HCT116 (cell line): Measurements from ENCODE around the gene CEND1. TPM values are rescaled to one million over a fixed set of nuclear protein-coding genes. Genes with fewer than 3 reads are reported as not detected.

Experiments
- ATAC-seq: fragments of 200-7000 bp; cut with Tn5 transposase; 2 replicates; pipeline ENCODE4 v1.9.1; 2020; ENCODE audit warnings: mild to moderate bottlenecking, moderate library complexity
- BruUV-seq: library from RNA; stranded (reverse); fragments of 400-500 nt; replicated peaks from 2 replicates; lab custom pipeline; 2021; lab: Mats Ljungman, UMichigan
- CTCF ChIA-PET: fragments of 300-600 bp; sonication (Branson Sonifier 250); formaldehyde crosslinking; loops from one replicate; lab custom pipeline; 2021; ENCODE audit warnings: antibody characterized with exemption; lab: Charles Lee
- POLR2A ChIA-PET: fragments of 300-600, 350-600 bp; sonication (Branson Sonifier 250); formaldehyde crosslinking; loops from one replicate; lab custom pipeline; 2021; ENCODE audit warnings: antibody characterized with exemption; lab: Charles Lee
- RAD21 ChIA-PET, 2 experiments: fragments of 300-600 bp; sonication (Branson Sonifier 250); formaldehyde crosslinking; loops; one replicate each; lab custom pipeline; 2023; ENCODE audit warnings: low total read pairs in 2 of 2; ENCODE audit not compliant: uncharacterized antibody in 2 of 2, unreplicated experiment in 2 of 2, low non-redundant PET in 1 of 2; lab: Charles Lee
- DNase-seq: peaks from one replicate; pipeline ENCODE4 v3.0.0-alpha.2; 2010; ENCODE audit warnings: low read depth, low spot score
- H2AFZ ChIP-seq: fragments of 200-600 bp; shearing (Covaris generic), sonication (generic); 2 replicates; pipeline ENCODE4 v1.6.1; 2017; ENCODE audit warnings: low read depth, mixed run types, mixed read lengths, antibody characterized with exemption, low read length; ENCODE audit not compliant: poor library complexity, severe bottlenecking
- H3K27ac ChIP-seq: 2 replicates; pipeline ENCODE4 v1.5.1; 2012; ENCODE audit warnings: low read depth, low read length
- H3K27me3 ChIP-seq: fragments of 200-600 bp; sonication (generic); 2 replicates; pipeline ENCODE4 v1.6.1; 2016; ENCODE audit warnings: mixed run types, low read length, mixed read lengths; ENCODE audit not compliant: insufficient read depth
- H3K36me3 ChIP-seq, 2 experiments: fragments of 200-500 bp in 1 of 2; fragments of 200-600 bp in 1 of 2; sonication (Bioruptor generic) in 1 of 2; sonication (generic) in 1 of 2; 2 replicates each; pipeline versions ENCODE4 v1.5.1 to v1.6.1; 2014 to 2016; ENCODE audit warnings: low read length in 2 of 2, inconsistent platforms in 1 of 2, mixed read lengths in 1 of 2, mixed run types in 1 of 2; ENCODE audit not compliant: insufficient read depth in 2 of 2, control insufficient read depth in 1 of 2
- H3K4me1 ChIP-seq, 2 experiments: fragments of 200-600 bp in 1 of 2; sonication (generic) in 1 of 2; 2 replicates each; pipeline versions ENCODE4 v1.5.1 to v1.6.1; 2012 to 2017; ENCODE audit warnings: low read length in 2 of 2, inconsistent platforms in 1 of 2, mild to moderate bottlenecking in 1 of 2, mixed read lengths in 1 of 2, mixed run types in 1 of 2, moderate library complexity in 1 of 2; ENCODE audit not compliant: insufficient read depth in 2 of 2, control insufficient read depth in 1 of 2
- H3K4me2 ChIP-seq: fragments of 200-600 bp; sonication (generic); 2 replicates; pipeline ENCODE4 v1.6.1; 2017; ENCODE audit warnings: mixed run types, low read length, mixed read lengths
- H3K4me3 ChIP-seq, 2 experiments: fragments of 200-600 bp in 1 of 2; sonication (generic) in 1 of 2; replicated peaks in 1 of 2; 2 replicates each; pipeline ENCODE4 v1.5.1; 2011 to 2016; ENCODE audit warnings: low read length in 2 of 2, control low read depth in 1 of 2, low read depth in 1 of 2, mild to moderate bottlenecking in 1 of 2, mixed read lengths in 1 of 2, mixed run types in 1 of 2
- H3K79me2 ChIP-seq: fragments of 200-600 bp; sonication (generic); 2 replicates; pipeline ENCODE4 v1.6.1; 2017; ENCODE audit warnings: mild to moderate bottlenecking, mixed run types, low read length, moderate library complexity, mixed read lengths; ENCODE audit not compliant: insufficient read depth
- H3K9ac ChIP-seq: fragments of 200-600 bp; sonication (generic); 2 replicates; pipeline ENCODE4 v1.6.1; 2016; ENCODE audit warnings: low read length, mixed read lengths
- H3K9me2 ChIP-seq: fragments of 200-600 bp; sonication (generic), shearing (Covaris generic); 2 replicates; pipeline ENCODE4 v1.6.1; 2017; ENCODE audit warnings: mixed run types, mild to moderate bottlenecking, moderate library complexity; ENCODE audit not compliant: insufficient read depth
- H3K9me3 ChIP-seq, 2 experiments: fragments of 200-500 bp in 1 of 2; fragments of 200-600 bp in 1 of 2; sonication (Bioruptor generic) in 1 of 2; sonication (generic) in 1 of 2; 2 replicates each; pipeline ENCODE4 v1.6.1; 2014 to 2017; ENCODE audit warnings: low read length in 2 of 2, mixed read lengths in 2 of 2, inconsistent platforms in 1 of 2, low read depth in 1 of 2, mild to moderate bottlenecking in 1 of 2, mixed run types in 1 of 2, moderate library complexity in 1 of 2; ENCODE audit not compliant: control insufficient read depth in 1 of 2, insufficient read depth in 1 of 2
- H4K20me1 ChIP-seq: fragments of 200-600 bp; sonication (generic), shearing (Covaris generic); 2 replicates; pipeline ENCODE4 v1.6.1; 2017; ENCODE audit warnings: mixed run types, mild to moderate bottlenecking, moderate library complexity; ENCODE audit not compliant: insufficient read depth
- CBX3 ChIP-seq: IDR thresholded peaks from 2 replicates; pipeline ENCODE4 v1.6.1; 2012; ENCODE audit warnings: low read depth
- CEBPB ChIP-seq: IDR thresholded peaks from 2 replicates; pipeline ENCODE4 v1.6.1; 2012; ENCODE audit warnings: low read depth
- CTCF ChIP-seq, 3 experiments: fragments of 200-600 bp in 1 of 3; sonication (generic) in 1 of 3; IDR thresholded peaks in 2 of 3; conservative IDR thresholded peaks in 1 of 3; 2 replicates each; pipeline ENCODE4 v1.5.1; 2012 to 2017; ENCODE audit warnings: low read depth in 2 of 3, low read length in 2 of 3, antibody characterized with exemption in 1 of 3, borderline replicate concordance in 1 of 3, control low read depth in 1 of 3, mild to moderate bottlenecking in 1 of 3, mixed read lengths in 1 of 3, mixed run types in 1 of 3, moderate library complexity in 1 of 3; ENCODE audit not compliant: insufficient read depth in 1 of 3
- EGR1 ChIP-seq: IDR thresholded peaks from 2 replicates; pipeline ENCODE4 v1.6.1; 2012; ENCODE audit warnings: low read depth
- ELF1 ChIP-seq: IDR thresholded peaks from 2 replicates; pipeline ENCODE4 v1.6.1; 2012; ENCODE audit warnings: low read depth, borderline replicate concordance
- EZH2 ChIP-seq: fragments of 200-600 bp; sonication (generic); IDR thresholded peaks from 2 replicates; pipeline ENCODE4 v1.6.1; 2017; ENCODE audit warnings: antibody characterized with exemption, mixed run types
- EZH2phosphoT487 ChIP-seq: fragments of 200-600 bp; IDR thresholded peaks from 2 replicates; pipeline ENCODE4 v1.6.1; 2018; ENCODE audit warnings: antibody characterized with exemption, borderline replicate concordance
- JUND ChIP-seq: IDR thresholded peaks from 2 replicates; pipeline ENCODE4 v1.6.1; 2012
- MAX ChIP-seq: IDR thresholded peaks from 2 replicates; pipeline ENCODE4 v1.6.1; 2012
- POLR2A ChIP-seq: IDR thresholded peaks from 2 replicates; pipeline ENCODE4 v1.7.0; 2011; ENCODE audit warnings: borderline replicate concordance; ENCODE audit not compliant: insufficient read depth, insufficient read length; ENCODE audit errors: extremely low read depth
- REST ChIP-seq: IDR thresholded peaks from 2 replicates; pipeline ENCODE4 v1.6.1; 2012; ENCODE audit warnings: low read depth
- SP1 ChIP-seq: IDR thresholded peaks from 2 replicates; pipeline ENCODE4 v1.6.1; 2012; ENCODE audit warnings: low read depth
- SRF ChIP-seq: IDR thresholded peaks from 2 replicates; pipeline ENCODE4 v1.6.1; 2012; ENCODE audit warnings: low read depth
- TCF7L2 ChIP-seq: IDR thresholded peaks from 2 replicates; pipeline ENCODE4 v1.7.0; 2011; ENCODE audit warnings: borderline replicate concordance, inconsistent platforms; ENCODE audit not compliant: insufficient read depth, insufficient read length; ENCODE audit errors: extremely low read depth
- ZBTB33 ChIP-seq: IDR thresholded peaks from 2 replicates; pipeline ENCODE4 v1.6.1; 2011; ENCODE audit warnings: mild to moderate bottlenecking, low read length, moderate library complexity; ENCODE audit not compliant: insufficient replicate concordance; ENCODE audit errors: extremely low read depth
- intact Hi-C: fragments of 100-400 bp; cut with micrococcal nuclease; formaldehyde crosslinking; loops from 2 replicates; pipeline ENCODE4 v1.10.0; 2022
- total RNA-seq: library from RNA; stranded (reverse); gene quantifications from one replicate; pipeline ENCODE4 v1.2.1, GENCODE V29; 2021; ENCODE audit not compliant: unreplicated experiment

The CEND1 gene
- total RNA-seq, 1 experiment from 2014 or later: 0.27 TPM

- intact Hi-C loops: no loop called here
- ATAC-seq: no peak
- Histone ChIP-seq H3K9me3 (no peaks in the 10 kb centered on the region), H3K79me2 (peaks cover 77% of the 10 kb centered on the region), H3K9ac (no peak overlapping the region), H3K4me2 (no peak overlapping the region), H3K27me3 (no peaks in the 10 kb centered on the region), H4K20me1 (no peaks in the 10 kb centered on the region), H3K4me1 (peaks cover 12 to 26% of the 10 kb centered on the region in 2 experiments), H3K36me3 (peaks cover 19 to 41% of the 10 kb centered on the region in 2 experiments; a peak in 3 of 4 replicates), H3K27ac (no peak overlapping the region; the same call in 1 of the 2 replicates), H3K4me3 (no peak overlapping the region), H2AFZ (no peak overlapping the region), H3K9me2 (no peaks in the 10 kb centered on the region)
- ChIA-PET RAD21 (no interaction called here), POLR2A (no interaction called here), CTCF (no interaction called here)
- DNase-seq: no peak
- TF ChIP-seq JUND (no peak), TCF7L2 (no peak), SRF (no peak), EGR1 (no peak), EZH2 (no peak), SP1 (no peak), REST (no peak), EZH2phosphoT487 (no peak), ZBTB33 (no peak), CTCF (IDR thresholded peaks at IDR 0.05 in 2 of 3, conservative IDR thresholded peaks at IDR 0.05 in 1 of 3; ENCODE audit: borderline replicate concordance in 1 of 3, insufficient read depth in 1 of 3, low read depth in 2 of 3, low read length in 2 of 3) (no peak), MAX (no peak), ELF1 (no peak), CEBPB (no peak), POLR2A (no peak), CBX3 (no peak)
- no TSS peak for BruUV-seq
These were observed 16.1 kb downstream of the CEND1 start for GRCh38 chr11:773830-774229.
